T1000 (cell line): ENCODE data around the gene ZBTB7C.
A peak's percentile ranks its signal among the peaks of the same experiment; 100 is the strongest.
"Not testable (repeated sequence)": the region's sequence is repeated elsewhere in the genome, so short reads cannot be mapped to it uniquely, and the experiment has no call there.

Experiments used
- DNase-seq: peaks from one replicate; lab custom pipeline; 2025; ENCODE audit warnings: mixed read lengths; lab: John Stamatoyannopoulos, UW

Gene ZBTB7C

GRCh38 chr18:48408727-48409590, at the start of gene ZBTB7C:
ZBTB7C (minus strand) TSS chr18:48409383.
- no peak for DNase-seq

GRCh38 chr18:48456838-48457237, 47.7 kb upstream of the ZBTB7C start:
- DNase-seq = no peak

GRCh38 chr18:48455555-48456478, 46.6 kb upstream of the ZBTB7C start:
- DNase-seq = peak; percentile 25

- DNase-seq = no peak
These were observed 45.1 kb upstream of the ZBTB7C start for GRCh38 chr18:48454261-48454757.

- DNase-seq = no peak
These were observed 44.3 kb upstream of the ZBTB7C start for GRCh38 chr18:48453330-48454066.

GRCh38 chr18:48452861-48453323, 43.7 kb upstream of the ZBTB7C start:
- no peak for DNase-seq

- DNase-seq = no peak
These were observed 41.5 kb upstream of the ZBTB7C start for GRCh38 chr18:48450685-48451084.

GRCh38 chr18:48446582-48447225, 37.5 kb upstream of the ZBTB7C start:
- peak; percentile 41 for DNase-seq

GRCh38 chr18:48445540-48445939, 36.4 kb upstream of the ZBTB7C start:
- DNase-seq = no peak

- DNase-seq = no peak
These were observed 33.6 kb upstream of the ZBTB7C start for GRCh38 chr18:48442761-48443160.

- no peak for DNase-seq
These were observed 32.3 kb upstream of the ZBTB7C start for GRCh38 chr18:48441405-48441881.

- DNase-seq = no peak
These were observed 31.7 kb upstream of the ZBTB7C start for GRCh38 chr18:48440924-48441323.

- no peak for DNase-seq
These were observed 27.7 kb upstream of the ZBTB7C start for GRCh38 chr18:48436907-48437306.

GRCh38 chr18:48434382-48434781, 25.2 kb upstream of the ZBTB7C start:
- DNase-seq = not testable (repeated sequence)

GRCh38 chr18:48433541-48433940, 24.4 kb upstream of the ZBTB7C start:
- no peak for DNase-seq

GRCh38 chr18:48430150-48430549, 21.0 kb upstream of the ZBTB7C start:
- DNase-seq = no peak

- DNase-seq = no peak
These were observed 19.4 kb upstream of the ZBTB7C start for GRCh38 chr18:48428475-48429177.

- no peak for DNase-seq
These were observed 13.8 kb upstream of the ZBTB7C start for GRCh38 chr18:48422947-48423378.

- no peak for DNase-seq
These were observed 10.3 kb upstream of the ZBTB7C start for GRCh38 chr18:48419277-48420022.
